ENCODE data around the gene ZNF853.
"Not testable (repeated sequence)": the region's sequence is repeated elsewhere in the genome, so short reads cannot be mapped to it uniquely, and the experiment has no call there.

ZNF853 gene

DNA sequence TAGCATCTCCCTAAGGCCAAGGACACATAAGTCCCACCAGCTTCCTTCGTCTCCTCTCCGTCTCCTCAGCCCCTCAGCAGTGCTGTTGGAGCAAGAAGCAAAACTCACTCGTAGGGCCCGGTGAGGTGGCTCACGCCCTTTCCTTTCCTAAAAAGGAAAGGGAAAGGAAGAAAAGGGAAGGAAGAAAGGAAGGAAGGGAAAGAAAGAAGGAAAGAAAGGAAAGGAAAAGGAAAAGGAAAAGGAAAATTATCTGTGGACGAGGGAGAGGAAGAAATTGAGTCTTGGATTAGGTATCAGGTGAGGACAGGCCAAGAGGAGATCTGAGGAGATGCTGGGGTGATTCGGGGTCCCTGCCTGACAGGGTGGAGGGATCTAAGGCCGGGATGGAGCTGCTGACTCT, 18.6 kb downstream of the ZNF853 start:
- no peak for FAIRE-seq
- no peak for DNase-seq (ENCODE audit: extremely low spot score, insufficient read length, low read depth)

GRCh38 chr7:6634971-6635370, 19.6 kb downstream of the ZNF853 start:
- FAIRE-seq; DNase-seq (ENCODE audit: extremely low spot score, insufficient read length, low read depth): not testable (repeated sequence)

DNA sequence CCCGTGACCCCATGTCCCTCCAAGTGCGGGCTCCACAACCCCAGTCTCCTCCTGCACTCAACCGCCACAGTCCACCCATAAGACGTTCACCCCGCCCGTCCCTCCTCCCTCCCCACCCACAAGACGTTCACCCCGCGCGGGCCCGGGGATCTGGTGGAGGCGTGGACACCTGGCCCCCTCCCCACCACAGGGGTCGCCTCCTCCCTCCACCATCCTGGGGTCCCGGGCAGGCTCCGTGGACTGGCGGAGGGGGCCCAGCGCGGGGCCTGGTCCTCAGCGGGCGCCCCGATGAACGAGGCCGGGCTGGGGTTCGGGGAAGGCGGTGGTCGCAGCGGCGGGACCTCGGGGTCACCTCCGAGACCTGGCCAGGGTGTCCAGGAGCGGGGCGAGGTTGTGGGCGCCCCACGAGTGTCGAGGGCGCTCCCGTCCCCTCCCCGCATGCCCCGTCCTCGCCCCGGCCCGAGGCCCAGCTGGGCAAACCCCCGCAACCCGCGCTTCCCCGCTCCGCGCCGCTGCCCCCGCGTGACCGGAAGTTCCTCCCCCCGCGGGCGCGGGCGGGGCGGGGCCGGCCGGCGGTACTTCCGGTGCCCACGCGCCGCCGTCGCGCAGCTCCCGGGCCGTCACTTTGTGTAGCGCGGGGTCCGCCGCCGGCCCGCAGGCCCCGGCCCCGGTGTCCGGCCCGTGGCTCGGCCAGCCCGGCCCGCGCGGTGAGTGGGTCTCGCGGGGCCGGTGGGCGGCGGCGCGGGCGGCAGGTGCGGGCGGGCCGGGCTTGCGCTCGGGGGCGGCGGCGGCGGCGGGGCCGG, 21.5 kb downstream of the ZNF853 start, which contains the start of gene ZNF316:
TSS of gene ZNF316 (plus strand) at position 578 of the 803 bp plus-strand sequence. CDS start 5,092 bp downstream, outside the sequence.
- DNase-seq (ENCODE audit: extremely low spot score, insufficient read length, low read depth), result peak; percentile 88
- no peak for FAIRE-seq

DNA sequence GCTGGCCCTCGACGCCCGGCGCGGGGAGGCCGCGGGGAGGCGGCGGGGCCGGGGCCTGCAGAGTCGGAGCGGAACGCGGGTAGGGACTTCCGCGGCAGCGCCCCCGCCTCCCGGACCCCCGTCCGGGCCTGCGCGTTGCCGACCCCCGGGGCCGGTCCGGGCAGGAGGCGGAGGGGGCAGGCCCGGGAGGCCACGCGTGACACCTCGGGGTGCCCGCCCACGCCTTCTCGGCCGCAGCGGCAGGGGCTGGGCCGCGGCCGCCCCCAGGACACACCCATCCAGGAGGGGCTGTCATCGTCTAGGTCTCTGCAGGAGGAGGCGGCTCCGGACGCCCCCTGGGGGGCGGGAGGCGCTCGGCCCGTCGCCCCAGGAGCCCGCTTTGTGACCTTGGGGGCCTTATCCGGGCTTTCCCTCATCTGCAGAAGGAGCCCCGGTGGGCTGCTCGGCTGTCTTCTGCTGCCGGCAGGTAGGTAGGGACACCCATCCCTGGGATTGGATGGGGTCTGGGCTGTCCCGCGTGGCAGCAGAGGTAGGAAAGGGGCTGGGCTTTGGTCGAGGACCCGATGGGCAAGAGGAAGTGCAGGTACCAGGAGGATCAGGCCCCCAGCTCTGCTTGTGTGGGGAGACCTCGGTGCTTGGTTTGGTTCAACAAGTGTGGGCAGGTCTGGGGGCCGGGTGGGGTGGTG, 22.3 kb downstream of the ZNF853 start:
- DNase-seq (ENCODE audit: extremely low spot score, insufficient read length, low read depth), result peak; percentile 78
- peak; percentile 54 for FAIRE-seq

- FAIRE-seq (no peak), DNase-seq (ENCODE audit: extremely low spot score, insufficient read length, low read depth) (no peak)
Measured at GRCh38 chr7:6639032-6639431, 23.6 kb downstream of the ZNF853 start.

DNA sequence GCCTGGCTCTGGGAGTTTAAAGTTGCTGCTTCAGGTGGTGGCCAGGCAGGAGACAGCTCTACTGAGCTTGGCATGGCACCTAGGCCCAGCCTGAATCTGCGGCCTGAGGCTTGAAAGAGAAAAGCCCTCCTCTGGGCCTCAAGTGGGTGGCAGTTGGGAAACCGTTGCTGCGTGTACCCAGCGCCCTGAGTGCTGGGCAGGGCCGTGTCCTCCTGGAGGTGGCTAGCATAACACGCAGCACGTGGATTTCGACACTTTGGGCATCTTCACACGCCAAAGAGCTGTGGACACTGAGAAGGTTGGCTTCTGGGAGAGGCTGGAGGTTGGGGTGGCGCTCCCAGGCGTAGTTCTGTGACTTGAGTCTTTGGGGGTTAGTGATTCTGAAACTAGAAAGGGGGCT, 24.2 kb downstream of the ZNF853 start:
- no peak for DNase-seq (ENCODE audit: extremely low spot score, insufficient read length, low read depth)
- FAIRE-seq, result no peak

GRCh38 chr7:6640246-6640721, 24.9 kb downstream of the ZNF853 start:
- FAIRE-seq, result peak; percentile 44
- no peak for DNase-seq (ENCODE audit: extremely low spot score, insufficient read length, low read depth)

GRCh38 chr7:6641305-6642035, 26.1 kb downstream of the ZNF853 start:
- DNase-seq (ENCODE audit: extremely low spot score, insufficient read length, low read depth), result no peak
- FAIRE-seq, result no peak

GRCh38 chr7:6642239-6642839, 26.9 kb downstream of the ZNF853 start:
- FAIRE-seq, result no peak
- no peak for DNase-seq (ENCODE audit: extremely low spot score, insufficient read length, low read depth)

DNA sequence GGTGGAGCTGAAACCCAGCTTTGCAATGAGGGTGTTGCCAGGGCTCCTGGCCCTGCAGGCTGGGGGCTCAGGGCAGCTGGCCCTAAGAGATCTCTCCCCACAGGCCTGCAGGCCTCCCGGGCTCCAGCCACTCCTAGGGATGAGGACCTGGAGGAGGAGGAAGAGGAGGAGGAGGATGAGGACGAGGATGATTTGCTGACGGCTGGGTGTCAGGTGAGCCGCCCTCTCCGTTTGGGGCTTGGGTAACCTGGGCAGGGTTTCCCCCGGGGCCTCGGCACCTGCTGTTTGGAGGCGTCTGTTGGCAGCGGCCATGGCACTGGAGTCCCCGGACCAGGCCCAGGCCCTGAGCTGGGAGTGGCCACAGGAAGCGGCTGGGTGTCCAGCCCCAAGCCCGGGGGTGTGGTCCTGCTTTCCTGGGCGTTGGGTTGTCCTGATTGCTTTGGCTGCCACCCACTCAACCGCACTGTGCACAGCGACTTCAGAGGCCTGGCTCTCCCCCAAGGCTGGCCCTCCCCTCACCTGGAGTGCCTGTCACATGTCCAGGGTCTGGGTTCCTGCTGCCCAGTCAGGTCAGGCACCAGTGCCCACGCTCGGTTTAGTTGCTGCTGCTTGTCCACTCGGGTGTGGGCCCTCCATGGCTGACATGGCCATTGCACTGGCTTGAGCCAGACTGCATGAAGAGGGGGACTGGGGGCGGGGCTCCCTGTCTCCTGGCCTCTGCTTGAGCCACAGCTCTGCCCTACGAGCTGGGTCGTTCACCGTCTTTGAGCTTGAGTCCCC, 27.6 kb downstream of the ZNF853 start:
- FAIRE-seq, result no peak
- DNase-seq (ENCODE audit: extremely low spot score, insufficient read length, low read depth), result no peak

DNA sequence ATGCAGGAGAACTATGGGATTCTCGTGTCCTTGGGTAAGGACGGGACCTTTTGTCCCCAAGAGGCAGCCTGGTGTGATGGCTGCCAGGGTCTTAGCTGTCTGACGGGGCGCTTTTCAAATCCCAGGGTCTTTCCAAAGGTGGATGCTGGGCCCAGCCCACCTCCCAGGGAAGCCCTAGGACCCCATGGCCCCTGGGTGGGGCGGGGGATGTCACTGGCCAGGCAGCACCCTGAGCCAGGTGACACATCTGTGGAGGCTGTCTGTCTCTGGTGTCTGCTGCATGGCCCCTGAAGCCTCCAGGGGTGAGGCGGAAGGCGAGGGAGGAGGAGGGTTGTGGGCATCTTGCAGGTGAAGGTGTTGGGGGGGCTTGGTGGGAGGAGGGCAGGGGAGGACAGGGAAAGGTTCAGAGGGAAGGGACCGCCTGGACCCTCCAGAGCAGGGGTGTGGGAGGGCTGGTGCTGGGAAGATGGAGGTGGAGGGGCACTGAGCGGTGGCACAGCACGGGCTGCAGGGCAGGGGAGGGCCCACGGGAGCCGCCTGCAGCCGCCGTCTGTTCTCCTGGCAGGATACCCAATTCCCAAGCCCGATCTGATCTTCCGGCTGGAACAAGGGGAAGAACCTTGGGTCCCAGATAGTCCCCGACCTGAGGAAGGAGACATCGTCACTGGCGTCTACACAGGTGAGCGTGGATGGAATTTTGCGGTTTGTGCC, 28.7 kb downstream of the ZNF853 start:
- no peak for FAIRE-seq
- no peak for DNase-seq (ENCODE audit: extremely low spot score, insufficient read length, low read depth)

DNA sequence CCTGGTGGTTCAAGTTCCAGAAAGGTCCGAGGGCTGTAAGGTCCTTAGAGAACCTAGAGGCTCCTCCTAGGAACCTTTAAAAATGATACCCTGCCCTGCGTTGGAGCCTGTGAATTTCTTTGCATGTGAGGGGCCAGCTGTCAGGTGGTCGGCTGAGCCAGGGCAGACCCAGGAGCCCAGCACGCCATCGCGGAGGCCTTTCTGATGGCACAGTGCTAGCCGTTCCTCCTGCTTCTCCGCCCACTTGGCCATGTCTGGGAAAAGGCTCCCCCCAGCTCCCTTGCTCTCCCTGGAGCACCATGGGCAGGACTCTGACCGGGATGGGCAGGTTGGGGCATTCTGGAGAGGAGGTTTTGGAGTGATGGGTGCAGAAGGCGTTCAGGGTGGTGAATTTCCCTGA, 29.3 kb downstream of the ZNF853 start:
- FAIRE-seq, result no peak
- no peak for DNase-seq (ENCODE audit: extremely low spot score, insufficient read length, low read depth)

DNA sequence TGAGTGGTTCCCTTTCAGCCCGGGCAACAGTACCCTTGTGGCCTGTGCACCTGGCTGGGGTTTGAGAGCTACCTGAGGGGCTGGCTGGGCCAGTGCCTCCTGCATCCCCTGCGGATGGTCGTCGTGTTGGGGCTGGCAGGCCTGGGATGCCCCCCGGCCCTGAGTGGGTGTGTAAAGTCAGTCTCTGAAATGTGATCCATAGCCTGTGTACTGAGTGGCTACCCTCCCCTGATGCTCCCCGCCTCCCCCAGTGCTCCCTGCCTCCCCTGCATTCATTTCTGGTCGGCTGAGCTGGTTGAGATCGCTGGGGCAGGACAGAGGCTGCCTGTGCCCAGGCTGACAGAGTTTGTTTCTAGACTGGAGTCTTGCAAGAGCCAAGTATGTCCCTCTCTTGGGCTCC, 31.1 kb downstream of the ZNF853 start:
- no peak for DNase-seq (ENCODE audit: extremely low spot score, insufficient read length, low read depth)
- FAIRE-seq, result no peak

DNA sequence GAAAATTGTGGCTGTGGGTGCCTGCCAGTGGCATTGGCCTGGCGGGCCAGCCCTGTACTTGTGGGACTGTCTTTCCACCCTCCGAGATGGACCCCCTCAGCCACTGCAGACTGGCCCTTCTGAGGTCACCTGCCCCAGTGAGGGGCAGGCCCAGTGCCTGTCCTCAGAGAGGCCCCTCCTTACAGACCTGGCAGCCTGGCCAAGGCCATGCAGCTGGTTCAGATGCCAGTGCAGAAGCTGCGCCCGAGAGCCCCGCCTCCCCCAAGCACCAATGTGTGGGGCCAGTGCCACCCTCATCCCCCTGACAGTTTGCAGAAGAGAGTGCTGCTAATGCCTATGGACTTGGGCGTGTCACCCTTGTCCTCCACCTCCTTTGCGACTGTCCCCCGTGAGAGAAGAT, 31.7 kb downstream of the ZNF853 start:
- FAIRE-seq (no peak), DNase-seq (ENCODE audit: extremely low spot score, insufficient read length, low read depth) (no peak)

DNA sequence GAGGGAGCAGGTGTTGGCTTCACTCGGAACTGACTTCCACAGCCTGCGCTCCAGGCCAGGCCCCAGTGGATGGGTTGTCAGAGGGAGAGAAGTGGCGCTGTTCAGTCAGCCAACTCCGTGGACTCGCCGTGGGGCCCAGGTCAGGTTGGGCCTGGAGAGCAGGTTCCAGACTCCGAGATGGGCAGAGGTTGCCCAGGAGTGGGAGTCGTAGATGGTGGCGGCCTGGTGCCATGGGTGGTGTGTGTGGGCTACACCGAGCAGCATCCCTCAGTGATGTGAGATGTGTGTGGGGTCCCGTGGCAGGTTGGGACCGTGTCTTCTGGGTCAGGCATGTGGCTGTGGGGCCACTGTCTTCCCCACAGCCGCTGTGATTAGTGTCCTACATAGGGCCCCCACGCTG, 32.1 kb downstream of the ZNF853 start:
- FAIRE-seq (no peak), DNase-seq (ENCODE audit: extremely low spot score, insufficient read length, low read depth) (no peak)

- DNase-seq (ENCODE audit: extremely low spot score, insufficient read length, low read depth), result no peak
- no peak for FAIRE-seq
Measured at GRCh38 chr7:6648066-6648814, 32.8 kb downstream of the ZNF853 start.

- FAIRE-seq, result no peak
- DNase-seq (ENCODE audit: extremely low spot score, insufficient read length, low read depth), result no peak
Measured at GRCh38 chr7:6648815-6649104, 33.4 kb downstream of the ZNF853 start.

DNA sequence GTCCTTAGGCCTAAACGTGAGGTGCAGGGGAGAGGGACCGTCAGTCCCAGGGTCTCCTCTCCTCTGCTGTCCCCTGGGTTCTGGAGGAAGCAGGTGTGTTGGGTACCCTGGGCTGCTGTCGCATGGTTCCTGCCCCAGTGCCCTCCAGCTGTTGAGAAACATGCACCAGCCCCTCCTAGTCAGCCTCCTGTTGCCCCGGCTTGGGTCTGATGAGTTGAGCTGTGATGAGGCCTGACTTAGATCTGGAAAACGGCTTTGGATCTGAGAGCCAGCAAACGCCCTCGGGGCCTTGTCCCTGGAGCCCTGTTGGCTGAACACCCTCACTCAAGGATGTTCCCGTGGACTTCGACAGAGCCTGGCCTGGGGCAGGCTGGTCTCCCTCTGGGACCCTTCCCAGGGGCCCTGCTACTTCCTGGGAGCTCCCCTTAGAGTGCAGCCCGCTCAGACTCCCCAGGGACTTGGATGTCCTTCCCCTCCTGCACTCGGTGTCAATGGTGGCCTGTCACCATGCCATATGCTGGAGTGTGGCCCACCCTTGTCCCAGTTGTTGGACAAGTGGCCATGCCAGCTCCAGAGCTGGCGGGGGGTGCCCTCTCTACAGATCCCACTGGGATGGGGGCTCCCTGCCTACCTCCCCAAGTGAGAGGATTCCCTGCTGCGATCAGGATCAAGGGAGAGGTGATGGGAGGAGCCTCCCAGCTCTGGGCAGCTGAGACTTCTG, 34.0 kb downstream of the ZNF853 start:
- FAIRE-seq, result no peak
- DNase-seq (ENCODE audit: extremely low spot score, insufficient read length, low read depth), result no peak

All from GM18507 (cell line).